Endodermal cell (in vitro differentiated cells): Measurements from ENCODE around the gene CLIC3. TPM values are rescaled to one million over a fixed set of nuclear protein-coding genes. Genes with fewer than 3 reads are reported as not detected.

Source experiments
- DNase-seq: peaks from one replicate; pipeline ENCODE4 v3.0.0-alpha.2; 2017
- H3K27ac ChIP-seq: 2 replicates; pipeline ENCODE4 v1.5.1; 2013; ENCODE audit warnings: mild to moderate bottlenecking, low read depth, low read length, moderate library complexity
- H3K27me3 ChIP-seq: 2 replicates; pipeline ENCODE4 v1.6.1; 2013; ENCODE audit warnings: mild to moderate bottlenecking, low read length, moderate library complexity; ENCODE audit not compliant: insufficient read depth, control insufficient read depth, poor library complexity, severe bottlenecking
- H3K36me3 ChIP-seq: 2 replicates; pipeline ENCODE4 v1.7.0; 2013; ENCODE audit warnings: mild to moderate bottlenecking, low read length, moderate library complexity; ENCODE audit not compliant: control insufficient read depth, insufficient read depth
- H3K4me1 ChIP-seq: one replicate; pipeline ENCODE4 v1.7.0; 2013; ENCODE audit warnings: low read length; ENCODE audit not compliant: control insufficient read depth, insufficient read depth
- H3K4me3 ChIP-seq: 2 replicates; pipeline ENCODE4 v1.5.1; 2013; ENCODE audit warnings: mild to moderate bottlenecking, low read length, moderate library complexity
- H3K9ac ChIP-seq: 2 replicates; pipeline ENCODE4 v1.6.1; 2013; ENCODE audit warnings: mild to moderate bottlenecking, low read length, moderate library complexity; ENCODE audit not compliant: poor library complexity, severe bottlenecking; ENCODE audit errors: extremely low read depth
- H3K9me3 ChIP-seq: 2 replicates; pipeline ENCODE4 v1.6.1; 2013; ENCODE audit warnings: mild to moderate bottlenecking, low read length, moderate library complexity; ENCODE audit not compliant: control insufficient read depth
- H3K27ac Mint-ChIP-seq: 2 replicates; pipeline ENCODE4 v1.8.0; 2020; ENCODE audit warnings: mixed read lengths
- H3K27me3 Mint-ChIP-seq: 2 replicates; pipeline ENCODE4 v1.8.0; 2021; ENCODE audit warnings: mild to moderate bottlenecking, mixed read lengths; ENCODE audit not compliant: insufficient read depth
- H3K36me3 Mint-ChIP-seq: 2 replicates; pipeline ENCODE4 v1.8.0; 2020; ENCODE audit warnings: low read depth, mixed read lengths
- H3K4me1 Mint-ChIP-seq: 2 replicates; pipeline ENCODE4 v1.8.0; 2020; ENCODE audit warnings: mixed read lengths
- H3K4me3 Mint-ChIP-seq: 2 replicates; pipeline ENCODE4 v1.8.0; 2020; ENCODE audit warnings: mild to moderate bottlenecking, moderate library complexity, mixed read lengths
- H3K9me3 Mint-ChIP-seq: 2 replicates; pipeline ENCODE4 v1.8.0; 2020; ENCODE audit warnings: mild to moderate bottlenecking, mixed read lengths
- WGBS, 2 experiments: methylation state at CpG; one replicate each; pipeline versions ENCODE4 v1.1.5 to v1.1.7; 2013; ENCODE audit warnings: missing lambda C conversion rate in 2 of 2, mixed read lengths in 1 of 2; ENCODE audit not compliant: insufficient coverage in 1 of 2, insufficient read length in 1 of 2; 5-methylcytosine and 5-hydroxymethylcytosine counted together
- total RNA-seq, 2 donors: library from RNA; stranded (reverse); fragmentation: NEBNext Ultra II Directional in 1 of 2; extraction: Animal tissue kit (Norgen Biotek cat#: 25700) in 1 of 2; gene quantifications; 2 replicates in 1 of 2; 3 replicates in 1 of 2; pipeline ENCODE4 v1.2.1, GENCODE V29; 2021
- TF ChIP-seq, protein P1 (sequence below): fragments of 200-600 bp; sonication (generic); conservative IDR thresholded peaks from 2 replicates; pipeline ENCODE4 v1.5.0; 2021; ENCODE audit warnings: antibody characterized with exemption, mild to moderate bottlenecking

The CLIC3 gene
- total RNA-seq, 2 donors from 2014 or later: 0.46 TPM; not detected in 1

DNA sequence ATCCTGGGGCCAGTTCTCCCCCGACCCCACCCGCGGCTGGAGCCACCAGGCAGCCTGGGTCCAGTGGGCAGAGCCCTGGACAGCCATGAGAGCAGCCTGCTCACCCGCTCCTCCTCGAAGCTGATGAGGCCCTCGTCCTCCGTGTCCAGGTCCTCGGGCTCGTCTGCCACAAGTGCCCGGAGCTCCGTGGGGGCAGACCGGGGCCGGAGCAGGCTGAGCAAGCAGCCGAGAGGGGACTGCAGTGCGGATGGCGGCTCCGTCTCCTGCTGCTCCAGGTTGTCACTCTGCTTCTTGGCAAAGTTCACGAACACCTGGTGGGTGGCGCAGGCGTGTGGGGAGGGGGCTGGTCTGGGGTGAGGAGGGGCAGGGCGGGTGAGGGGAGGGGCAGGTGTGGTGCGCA is 11.9 kb upstream of the CLIC3 start:
- no peaks in the 10 kb centered on the region for H3K4me1 ChIP-seq
- no peak overlapping the region for H3K9ac ChIP-seq
- Mint-ChIP-seq H3K36me3 (no peaks in the 10 kb centered on the region), H3K4me1 (no peaks in the 10 kb centered on the region), H3K27ac (no peak overlapping the region), H3K27me3 (peaks cover 3% of the 10 kb centered on the region), H3K4me3 (no peak overlapping the region), H3K9me3 (peaks cover 19% of the 10 kb centered on the region)
- H3K9me3 ChIP-seq: no peaks in the 10 kb centered on the region
- H3K36me3 ChIP-seq: no peaks in the 10 kb centered on the region
- DNase-seq: no peak
- WGBS, 2 experiments: 91 to 97% methylated on average over 11 to 22 of the region's 22 CpGs
- H3K27ac ChIP-seq: no peak overlapping the region
- H3K27me3 ChIP-seq: no peaks in the 10 kb centered on the region
- H3K4me3 ChIP-seq: no peak overlapping the region
- TF ChIP-seq, protein P1, sequence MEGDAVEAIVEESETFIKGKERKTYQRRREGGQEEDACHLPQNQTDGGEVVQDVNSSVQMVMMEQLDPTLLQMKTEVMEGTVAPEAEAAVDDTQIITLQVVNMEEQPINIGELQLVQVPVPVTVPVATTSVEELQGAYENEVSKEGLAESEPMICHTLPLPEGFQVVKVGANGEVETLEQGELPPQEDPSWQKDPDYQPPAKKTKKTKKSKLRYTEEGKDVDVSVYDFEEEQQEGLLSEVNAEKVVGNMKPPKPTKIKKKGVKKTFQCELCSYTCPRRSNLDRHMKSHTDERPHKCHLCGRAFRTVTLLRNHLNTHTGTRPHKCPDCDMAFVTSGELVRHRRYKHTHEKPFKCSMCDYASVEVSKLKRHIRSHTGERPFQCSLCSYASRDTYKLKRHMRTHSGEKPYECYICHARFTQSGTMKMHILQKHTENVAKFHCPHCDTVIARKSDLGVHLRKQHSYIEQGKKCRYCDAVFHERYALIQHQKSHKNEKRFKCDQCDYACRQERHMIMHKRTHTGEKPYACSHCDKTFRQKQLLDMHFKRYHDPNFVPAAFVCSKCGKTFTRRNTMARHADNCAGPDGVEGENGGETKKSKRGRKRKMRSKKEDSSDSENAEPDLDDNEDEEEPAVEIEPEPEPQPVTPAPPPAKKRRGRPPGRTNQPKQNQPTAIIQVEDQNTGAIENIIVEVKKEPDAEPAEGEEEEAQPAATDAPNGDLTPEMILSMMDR: no peak

DNA sequence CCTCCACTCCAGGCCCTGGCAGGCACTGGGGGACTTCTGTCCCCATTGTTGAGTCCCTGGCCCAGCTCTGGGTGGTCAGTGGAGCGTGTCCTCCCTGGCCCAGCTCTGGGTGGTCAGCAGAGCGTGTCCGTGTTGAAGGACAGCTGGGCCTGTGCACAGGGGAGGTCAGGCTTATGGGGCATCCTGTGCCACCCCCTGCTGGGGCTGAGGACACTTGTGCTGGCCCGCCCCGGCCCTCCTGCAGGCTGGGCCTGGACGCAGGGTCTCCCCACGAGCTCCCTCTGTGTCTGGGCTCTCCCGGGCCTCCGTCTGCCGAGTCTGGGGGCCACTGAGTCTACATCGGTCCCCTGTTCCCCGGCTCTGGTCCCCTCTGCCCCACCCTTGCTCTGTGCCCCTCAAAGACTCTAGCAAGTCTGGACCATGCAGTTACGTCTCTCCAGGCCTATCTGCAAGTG is 11.5 kb upstream of the CLIC3 start:
- Mint-ChIP-seq H3K4me1 (no peaks in the 10 kb centered on the region), H3K27me3 (peaks cover 3% of the 10 kb centered on the region), H3K27ac (no peak overlapping the region), H3K9me3 (peaks cover 19% of the 10 kb centered on the region), H3K4me3 (no peak overlapping the region), H3K36me3 (no peaks in the 10 kb centered on the region)
- no peaks in the 10 kb centered on the region for H3K36me3 ChIP-seq
- TF ChIP-seq, protein P1: no peak
- H3K9ac ChIP-seq: no peak overlapping the region
- no peaks in the 10 kb centered on the region for H3K4me1 ChIP-seq
- WGBS, 2 experiments: 83 to 92% methylated on average over 8 to 13 of the region's 13 CpGs
- H3K27ac ChIP-seq: no peak overlapping the region
- H3K27me3 ChIP-seq: no peaks in the 10 kb centered on the region
- H3K4me3 ChIP-seq: no peak overlapping the region
- H3K9me3 ChIP-seq: no peaks in the 10 kb centered on the region
- no peak for DNase-seq

DNA sequence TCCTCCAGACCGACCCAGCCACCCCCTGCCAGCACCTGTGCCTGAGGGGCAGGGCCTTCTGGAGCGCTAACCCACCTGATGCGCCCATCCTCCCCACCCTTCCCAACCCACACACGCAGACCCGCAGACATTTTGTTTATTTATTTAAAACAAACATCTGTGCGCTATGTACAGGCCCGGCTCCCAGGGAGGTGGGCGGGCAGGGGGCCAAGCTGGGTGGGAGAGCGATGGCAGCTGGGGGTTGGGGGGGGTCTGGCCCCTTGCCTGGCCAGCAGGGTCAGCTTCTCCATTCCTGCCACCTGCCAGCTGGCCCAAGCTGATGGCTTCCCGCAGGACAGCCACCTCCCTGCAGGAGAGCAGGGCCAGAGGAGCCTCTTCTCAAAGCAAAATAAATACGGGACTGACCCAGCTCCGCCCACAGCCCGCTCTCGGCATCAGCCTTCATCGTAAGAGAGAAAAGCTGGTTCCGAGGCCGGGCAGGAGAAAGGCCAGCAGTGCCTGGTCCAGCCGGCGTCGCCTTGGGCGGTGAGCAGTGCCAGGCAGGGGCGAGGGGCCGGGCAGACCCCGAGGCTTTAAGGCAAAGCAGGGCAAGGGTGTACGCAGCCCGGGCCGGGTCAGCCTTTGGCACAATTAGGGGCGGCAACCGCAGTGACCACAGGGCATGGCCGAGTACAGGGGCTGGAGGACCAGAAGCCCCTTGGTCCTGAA is 10.9 kb upstream of the CLIC3 start:
- no peaks in the 10 kb centered on the region for H3K27me3 ChIP-seq
- H3K36me3 ChIP-seq: no peaks in the 10 kb centered on the region
- H3K9me3 Mint-ChIP-seq: peaks cover 19% of the 10 kb centered on the region
- DNase-seq: no peak
- no peak overlapping the region for H3K27ac Mint-ChIP-seq
- H3K4me3 ChIP-seq: no peak overlapping the region
- peaks cover 3% of the 10 kb centered on the region for H3K27me3 Mint-ChIP-seq
- H3K4me3 Mint-ChIP-seq: no peak overlapping the region
- no peak overlapping the region for H3K9ac ChIP-seq
- H3K36me3 Mint-ChIP-seq: no peaks in the 10 kb centered on the region
- 84 to 89% methylated on average over 12 to 30 of the region's 30 CpGs for WGBS, 2 experiments
- H3K27ac ChIP-seq: no peak overlapping the region
- TF ChIP-seq, protein P1: no peak
- H3K4me1 Mint-ChIP-seq: no peaks in the 10 kb centered on the region
- no peaks in the 10 kb centered on the region for H3K4me1 ChIP-seq
- no peaks in the 10 kb centered on the region for H3K9me3 ChIP-seq
